Neutrophil (primary cell): ENCODE data around the gene HDGFL2.

Source experiments
- H3K27ac ChIP-seq: fragments of 200-600 bp; sonication (generic); 2 replicates; pipeline ENCODE4 v1.5.1; 2016; ENCODE audit warnings: mild to moderate bottlenecking, moderate library complexity
- H3K27me3 ChIP-seq: fragments of 200-600 bp; sonication (generic); 2 replicates; pipeline ENCODE4 v1.6.0; 2016; ENCODE audit warnings: mild to moderate bottlenecking
- H3K36me3 ChIP-seq: fragments of 200-600 bp; sonication (generic); 2 replicates; pipeline ENCODE4 v1.5.1; 2017
- H3K4me1 ChIP-seq, 2 experiments: fragments of 200-600 bp in 1 of 2; sonication (generic) in 1 of 2; 1 replicate in 1 of 2; 2 replicates in 1 of 2; pipeline versions ENCODE4 v1.5.1 to v1.6.1; 2013 to 2016; ENCODE audit warnings: low read depth in 1 of 2, low read length in 1 of 2, mild to moderate bottlenecking in 1 of 2, moderate library complexity in 1 of 2; ENCODE audit not compliant: control insufficient read depth in 1 of 2, insufficient read depth in 1 of 2
- H3K4me3 ChIP-seq, 2 experiments: fragments of 200-600 bp in 1 of 2; sonication (generic) in 1 of 2; 1 replicate in 1 of 2; 2 replicates in 1 of 2; pipeline ENCODE4 v1.5.1; 2013 to 2016; ENCODE audit warnings: low read depth in 1 of 2, low read length in 1 of 2, mild to moderate bottlenecking in 1 of 2, moderate library complexity in 1 of 2
- H3K9me3 ChIP-seq: fragments of 200-600 bp; sonication (generic); 2 replicates; pipeline ENCODE4 v1.5.1; 2016
- CTCF ChIP-seq: fragments of 200-600 bp; sonication (generic); IDR thresholded peaks from 2 replicates; pipeline ENCODE4 v1.5.1; 2016; ENCODE audit warnings: antibody characterized with exemption

Gene HDGFL2

GRCh38 chr19:4513248-4513647 is 41.2 kb downstream of the HDGFL2 start:
- H3K27ac ChIP-seq, result no peak overlapping the region
- no peak for TF ChIP-seq CTCF
- peaks cover 37% of the 10 kb centered on the region for H3K36me3 ChIP-seq
- H3K9me3 ChIP-seq, result no peaks in the 10 kb centered on the region
- H3K27me3 ChIP-seq, result no peaks in the 10 kb centered on the region
- peaks cover 3 to 4% of the 10 kb centered on the region in 2 experiments for H3K4me1 ChIP-seq
- H3K4me3 ChIP-seq, result no peak overlapping the region

- H3K36me3 ChIP-seq, result peaks cover 32% of the 10 kb centered on the region
- H3K27me3 ChIP-seq, result no peaks in the 10 kb centered on the region
- TF ChIP-seq CTCF, result no peak
- no peak overlapping the region for H3K4me3 ChIP-seq
- peaks cover 11 to 14% of the 10 kb centered on the region in 2 experiments for H3K4me1 ChIP-seq
- H3K27ac ChIP-seq, result no peak overlapping the region
- H3K9me3 ChIP-seq, result no peaks in the 10 kb centered on the region
Observed at GRCh38 chr19:4515732-4516131, 43.6 kb downstream of the HDGFL2 start.

GRCh38 chr19:4516199-4516938 is 44.3 kb downstream of the HDGFL2 start:
- TF ChIP-seq CTCF, result no peak
- Histone ChIP-seq H3K4me3 (no peak overlapping the region), H3K27me3 (no peaks in the 10 kb centered on the region), H3K36me3 (peaks cover 37% of the 10 kb centered on the region), H3K4me1 (peaks cover 11 to 14% of the 10 kb centered on the region in 2 experiments), H3K9me3 (no peaks in the 10 kb centered on the region), H3K27ac (no peak overlapping the region)

- TF ChIP-seq CTCF, result no peak
- H3K27ac ChIP-seq, result no peak overlapping the region
- no peaks in the 10 kb centered on the region for H3K27me3 ChIP-seq
Observed at GRCh38 chr19:4516939-4517300, 44.8 kb downstream of the HDGFL2 start.

GRCh38 chr19:4517451-4518057 is 45.5 kb downstream of the HDGFL2 start:
- TF ChIP-seq CTCF, result no peak
- Histone ChIP-seq H3K4me1 (peaks cover 11 to 14% of the 10 kb centered on the region in 2 experiments), H3K4me3 (no peak overlapping the region), H3K27ac (no peak overlapping the region), H3K27me3 (no peaks in the 10 kb centered on the region), H3K9me3 (no peaks in the 10 kb centered on the region), H3K36me3 (peaks cover 44% of the 10 kb centered on the region)

More at GRCh38 chr19:4516939-4517300, 44.8 kb downstream of the HDGFL2 start:
- H3K36me3 ChIP-seq, result peaks cover 42% of the 10 kb centered on the region
- H3K4me1 ChIP-seq, result peaks cover 11 to 14% of the 10 kb centered on the region in 2 experiments
- H3K4me3 ChIP-seq, result no peak overlapping the region
- no peaks in the 10 kb centered on the region for H3K9me3 ChIP-seq
